NB4 (cell line): ENCODE measurements around the gene MSMO1.
A peak's percentile ranks its signal among the peaks of the same experiment; 100 is the strongest.

Source experiments
- DNase-seq: peaks from one replicate; pipeline ENCODE4 v3.0.0; 2010; ENCODE audit warnings: low read depth
- H3K4me3 ChIP-seq: one replicate; pipeline ENCODE4 v1.5.1; 2011; ENCODE audit warnings: mild to moderate bottlenecking, low read depth, low read length, moderate library complexity
- MYC ChIP-seq: IDR thresholded peaks from 2 replicates; pipeline ENCODE4 v1.6.1; 2011; ENCODE audit warnings: low read depth, low read length
- POLR2A ChIP-seq: IDR thresholded peaks from 2 replicates; pipeline ENCODE4 v1.6.1; 2011; ENCODE audit warnings: mild to moderate bottlenecking; ENCODE audit not compliant: insufficient read length; ENCODE audit errors: extremely low read depth
- TF ChIP-seq, protein P1 (sequence below): IDR thresholded peaks from one replicate; pipeline ENCODE4 v1.5.1; 2012; ENCODE audit warnings: low read depth, low read length
- TF ChIP-seq, protein P2 (sequence below): IDR thresholded peaks from 2 replicates; pipeline ENCODE4 v1.6.1; 2011; ENCODE audit warnings: low read depth, low read length

Gene MSMO1

DNA sequence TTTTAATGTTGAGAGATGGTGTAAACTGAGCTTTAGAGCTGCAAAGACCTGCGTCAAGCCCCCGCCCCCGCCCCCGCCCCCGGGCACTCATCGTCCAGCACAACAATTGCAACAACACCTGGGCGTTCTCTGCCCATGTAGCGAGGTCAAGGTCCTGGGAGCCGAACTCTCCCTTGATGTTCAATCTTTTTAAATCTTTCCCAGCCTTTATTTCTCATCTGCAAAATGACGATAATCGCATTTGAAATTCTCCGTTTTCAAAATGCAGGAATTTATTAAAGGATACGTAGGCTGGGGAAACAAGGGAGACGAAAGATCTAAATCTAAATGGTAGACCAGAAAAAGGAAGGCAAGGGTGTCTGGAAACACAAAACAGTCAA is 648 bp upstream of the MSMO1 start:
- TF ChIP-seq, protein P1, sequence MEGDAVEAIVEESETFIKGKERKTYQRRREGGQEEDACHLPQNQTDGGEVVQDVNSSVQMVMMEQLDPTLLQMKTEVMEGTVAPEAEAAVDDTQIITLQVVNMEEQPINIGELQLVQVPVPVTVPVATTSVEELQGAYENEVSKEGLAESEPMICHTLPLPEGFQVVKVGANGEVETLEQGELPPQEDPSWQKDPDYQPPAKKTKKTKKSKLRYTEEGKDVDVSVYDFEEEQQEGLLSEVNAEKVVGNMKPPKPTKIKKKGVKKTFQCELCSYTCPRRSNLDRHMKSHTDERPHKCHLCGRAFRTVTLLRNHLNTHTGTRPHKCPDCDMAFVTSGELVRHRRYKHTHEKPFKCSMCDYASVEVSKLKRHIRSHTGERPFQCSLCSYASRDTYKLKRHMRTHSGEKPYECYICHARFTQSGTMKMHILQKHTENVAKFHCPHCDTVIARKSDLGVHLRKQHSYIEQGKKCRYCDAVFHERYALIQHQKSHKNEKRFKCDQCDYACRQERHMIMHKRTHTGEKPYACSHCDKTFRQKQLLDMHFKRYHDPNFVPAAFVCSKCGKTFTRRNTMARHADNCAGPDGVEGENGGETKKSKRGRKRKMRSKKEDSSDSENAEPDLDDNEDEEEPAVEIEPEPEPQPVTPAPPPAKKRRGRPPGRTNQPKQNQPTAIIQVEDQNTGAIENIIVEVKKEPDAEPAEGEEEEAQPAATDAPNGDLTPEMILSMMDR, result no peak
- TF ChIP-seq, protein P2, sequence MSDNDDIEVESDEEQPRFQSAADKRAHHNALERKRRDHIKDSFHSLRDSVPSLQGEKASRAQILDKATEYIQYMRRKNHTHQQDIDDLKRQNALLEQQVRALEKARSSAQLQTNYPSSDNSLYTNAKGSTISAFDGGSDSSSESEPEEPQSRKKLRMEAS, result no peak
- TF ChIP-seq MYC (no peak), POLR2A (no peak)
- H3K4me3 ChIP-seq, result peak overlapping the region; percentile 71
- peak; percentile 52 for DNase-seq

DNA sequence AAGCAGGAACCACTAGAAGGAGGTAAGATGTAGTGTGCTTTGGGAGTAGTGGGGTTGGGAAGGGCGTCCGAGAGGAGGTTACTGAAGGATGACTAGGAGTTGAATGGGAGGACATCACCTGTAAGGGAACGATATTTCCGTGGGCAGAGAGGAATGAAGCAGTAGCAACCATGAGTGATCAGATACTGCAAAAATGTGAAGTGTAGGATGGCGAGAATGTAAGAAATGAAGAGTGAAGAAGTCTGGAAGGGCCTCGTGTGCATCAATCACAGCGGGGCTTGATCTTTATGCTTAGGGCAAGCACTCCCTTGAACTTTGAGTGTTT is 594 bp downstream of the MSMO1 start:
- TF ChIP-seq, protein P1, result no peak
- TF ChIP-seq MYC, result no peak
- TF ChIP-seq, protein P2, result no peak
- no peak for TF ChIP-seq POLR2A
- no peak for DNase-seq
- H3K4me3 ChIP-seq, result peak overlapping the region; percentile 96

DNA sequence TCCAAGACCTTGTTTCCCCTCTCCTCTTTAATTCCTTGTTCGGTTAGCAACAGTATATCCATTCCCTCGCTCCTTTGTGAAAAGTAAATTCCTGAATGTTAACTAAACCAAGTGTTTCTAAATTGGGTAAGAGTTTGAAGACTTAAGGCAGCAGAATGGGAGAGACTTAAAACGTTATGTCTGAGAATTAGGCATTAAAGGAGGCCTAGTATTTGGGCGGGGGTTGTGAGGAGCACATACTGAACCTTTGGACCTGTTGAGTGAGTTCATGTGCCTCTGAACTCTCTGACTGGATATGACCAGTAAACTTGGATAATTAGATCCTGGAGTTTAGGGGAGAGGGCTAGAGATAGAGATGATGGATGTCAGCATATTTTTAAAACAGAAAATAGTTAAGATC is 1.2 kb downstream of the MSMO1 start:
- H3K4me3 ChIP-seq, result peak overlapping the region; percentile 96
- DNase-seq, result no peak
- TF ChIP-seq, protein P1, result no peak
- TF ChIP-seq POLR2A, result no peak
- TF ChIP-seq, protein P2, result no peak
- TF ChIP-seq MYC, result no peak

DNA sequence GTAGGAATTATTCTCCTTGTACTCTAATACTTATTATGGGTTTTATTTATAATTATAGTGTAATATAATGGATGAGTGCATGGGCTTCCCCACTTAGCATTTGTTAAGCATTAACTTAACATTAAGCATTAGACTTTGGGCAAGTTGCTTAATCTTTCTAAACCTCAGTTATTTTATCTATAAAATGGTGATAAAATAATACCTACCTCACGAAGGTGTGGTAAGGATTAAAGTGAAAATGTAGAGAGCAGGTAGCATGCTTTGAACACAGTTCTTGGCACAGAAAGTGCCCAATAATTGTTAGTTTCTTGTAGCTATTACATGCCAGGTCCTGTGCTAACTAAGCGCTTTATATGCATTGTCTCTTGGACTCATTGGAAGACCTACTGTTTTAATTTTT is 2.6 kb downstream of the MSMO1 start:
- no peak for DNase-seq
- H3K4me3 ChIP-seq, result peak overlapping the region; percentile 96
- TF ChIP-seq POLR2A (no peak), MYC (no peak)
- TF ChIP-seq, protein P1, result no peak
- TF ChIP-seq, protein P2, result no peak

DNA sequence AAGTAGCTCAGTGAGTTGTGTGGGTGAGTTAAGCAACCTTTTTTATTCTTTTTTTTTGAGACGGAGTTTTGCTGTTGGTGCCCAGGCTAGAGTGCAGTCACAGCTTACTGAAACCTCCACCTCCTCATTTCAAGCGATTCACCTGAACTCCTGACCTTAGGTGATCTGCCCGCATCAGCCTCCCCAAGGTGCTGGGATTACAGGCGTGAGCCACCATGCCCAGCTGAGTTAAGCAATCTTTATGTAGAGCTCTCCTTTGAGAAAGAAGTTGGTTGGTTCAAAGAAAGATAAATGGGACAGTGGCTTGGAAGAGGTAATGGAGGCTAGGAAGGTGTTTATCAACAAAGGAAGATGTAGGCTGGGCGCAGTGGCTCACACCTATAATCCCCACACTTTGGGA is 3.2 kb downstream of the MSMO1 start:
- H3K4me3 ChIP-seq, result peak overlapping the region; percentile 96
- DNase-seq, result no peak
- TF ChIP-seq, protein P1, result no peak
- TF ChIP-seq POLR2A (no peak), MYC (no peak)
- TF ChIP-seq, protein P2, result no peak

DNA sequence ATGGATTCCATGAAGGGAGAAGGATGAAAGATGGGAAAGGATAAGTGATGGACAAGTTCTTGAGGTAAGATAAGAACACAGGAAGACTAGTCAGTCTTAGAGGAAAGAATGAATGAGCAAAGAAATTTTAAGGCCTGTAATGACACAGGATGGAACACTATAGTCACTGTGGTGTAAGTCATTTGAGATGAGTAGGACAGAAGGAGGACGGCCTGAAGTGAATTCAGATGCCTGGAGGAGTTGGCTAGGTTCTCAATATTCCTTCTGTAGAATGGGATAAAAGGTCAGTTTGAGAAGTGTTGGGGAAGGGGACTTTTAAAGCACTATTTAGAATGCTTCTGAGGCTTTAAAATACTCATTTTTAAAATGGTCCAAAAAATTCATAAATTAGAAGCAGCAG is 3.9 kb downstream of the MSMO1 start:
- TF ChIP-seq, protein P2, result no peak
- TF ChIP-seq MYC (no peak), POLR2A (no peak)
- TF ChIP-seq, protein P1, result no peak
- DNase-seq, result no peak
- H3K4me3 ChIP-seq, result peak overlapping the region; percentile 96
